ENCODE results near the gene RASL10A. TPM values are rescaled to one million over a fixed set of nuclear protein-coding genes. Genes with fewer than 3 reads are reported as not detected.
A peak's percentile ranks its signal among the peaks of the same experiment; 100 is the strongest.

RASL10A gene
- polyA plus RNA-seq, 4 donors: 0.27 to 0.92 (median 0.29) TPM; not detected in 1

DNA sequence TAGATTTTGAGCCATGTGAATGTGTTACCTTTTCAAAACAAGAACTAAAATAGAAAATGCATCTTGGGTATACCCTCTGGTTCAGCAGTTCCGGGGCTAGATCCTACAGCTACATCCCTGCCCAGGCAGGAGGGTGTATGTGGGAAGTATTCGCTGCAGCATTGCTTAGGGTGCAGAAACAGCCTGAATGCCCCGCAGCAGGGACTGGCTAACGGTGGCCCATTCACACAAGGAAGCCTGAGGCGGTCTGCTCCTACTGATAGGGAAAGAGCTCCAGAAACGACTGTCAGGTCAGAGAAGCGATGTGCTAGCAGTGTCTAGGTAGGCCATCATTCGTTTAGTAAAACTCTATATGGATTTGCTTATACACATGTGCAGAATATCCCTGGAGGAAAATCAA, 9.9 kb upstream of the RASL10A start:
- no peak for DNase-seq (ENCODE audit: low read depth in 4 of 4, low spot score in 2 of 4)

DNA sequence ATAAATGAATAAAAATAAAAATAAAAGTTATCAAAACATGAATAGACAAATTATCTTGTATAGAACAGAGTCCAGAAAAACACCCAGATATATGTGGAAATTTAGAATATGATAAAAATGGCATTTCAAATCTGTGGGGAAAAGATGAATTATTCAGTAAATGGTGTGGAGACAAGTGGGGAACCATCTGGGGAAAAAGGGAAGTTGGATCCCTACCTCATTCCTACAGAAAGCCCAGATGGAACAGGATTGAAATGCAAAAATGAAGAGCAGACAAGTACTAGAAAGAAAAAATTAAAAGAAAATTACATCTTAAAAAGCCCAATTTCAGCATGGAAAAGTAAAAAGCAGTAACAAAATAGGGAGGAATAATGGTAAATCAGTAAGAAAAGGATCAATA, 8.1 kb upstream of the RASL10A start:
- DNase-seq (ENCODE audit: low read depth in 4 of 4, low spot score in 2 of 4): no peak

DNA sequence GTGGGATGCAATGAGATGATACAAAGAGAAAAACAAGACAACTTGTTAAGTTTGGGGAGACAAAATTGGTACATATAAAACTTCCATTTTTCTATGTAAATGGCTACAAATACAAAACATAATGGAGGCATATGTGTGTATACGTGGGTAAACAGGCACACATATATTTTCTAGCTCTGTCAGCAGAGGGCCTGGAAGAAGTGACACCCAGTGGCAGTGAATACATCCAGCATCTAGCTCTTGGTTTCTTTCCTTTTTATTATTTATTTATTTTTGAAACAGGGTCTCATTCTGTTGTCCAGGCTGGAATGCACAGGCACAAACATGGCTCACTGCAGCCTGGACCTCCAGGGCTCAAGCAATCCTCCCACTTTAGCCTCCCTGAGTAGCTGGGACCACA, 5.0 kb upstream of the RASL10A start:
- no peak for DNase-seq (ENCODE audit: low read depth in 4 of 4, low spot score in 2 of 4)

DNA sequence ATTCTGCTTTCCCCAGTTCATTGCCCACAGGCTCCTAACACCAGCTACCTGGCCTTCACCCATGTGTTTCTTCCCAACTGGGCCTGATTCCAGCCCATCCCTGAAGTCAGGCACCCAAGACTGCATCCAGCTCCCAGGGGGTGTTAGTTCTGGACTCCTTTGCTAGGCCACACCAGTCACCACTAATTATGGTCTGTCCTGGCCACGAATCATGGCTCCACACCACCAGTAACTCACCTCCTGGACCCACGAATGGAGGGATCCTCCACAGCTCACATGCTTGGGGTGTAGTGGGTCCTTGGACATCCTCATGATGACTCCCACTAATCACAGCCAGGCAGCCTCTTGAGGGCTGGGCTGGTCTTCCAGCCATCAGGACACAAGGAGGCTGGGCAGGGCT, 3.6 kb upstream of the RASL10A start:
- no peak for DNase-seq (ENCODE audit: low read depth in 4 of 4, low spot score in 2 of 4)

DNA sequence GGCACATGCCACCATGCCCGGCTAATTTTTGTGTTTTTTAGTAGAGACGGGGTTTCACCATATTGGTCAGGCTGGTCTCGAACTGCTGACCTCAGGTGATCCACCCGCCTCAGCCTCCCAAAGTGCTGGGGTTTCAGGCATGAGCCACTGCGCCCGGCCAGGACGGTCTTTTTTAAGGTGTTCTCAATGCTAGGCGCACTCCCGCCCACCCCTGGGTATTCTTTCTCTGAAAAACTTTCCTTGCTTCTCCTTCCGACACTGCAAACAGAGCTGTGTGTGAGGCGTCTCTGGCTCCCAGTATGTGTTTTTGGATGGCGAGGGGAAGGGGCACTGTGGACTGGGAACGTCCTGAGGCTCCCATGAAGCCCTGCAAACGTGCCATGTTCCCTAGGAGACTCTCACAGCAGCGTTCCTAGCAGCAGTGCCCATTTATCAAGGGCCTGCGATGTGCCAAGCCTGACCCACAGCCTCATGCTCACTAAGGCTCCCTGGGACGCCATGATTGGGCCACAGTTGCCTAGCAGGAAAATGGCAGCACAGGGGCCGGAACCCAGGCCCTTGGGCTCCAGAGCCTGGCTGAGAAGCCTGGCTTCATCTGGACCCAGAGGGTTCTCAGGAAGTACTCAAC, 2.4 kb upstream of the RASL10A start:
- no peak for DNase-seq (ENCODE audit: low read depth in 4 of 4, low spot score in 2 of 4)

DNA sequence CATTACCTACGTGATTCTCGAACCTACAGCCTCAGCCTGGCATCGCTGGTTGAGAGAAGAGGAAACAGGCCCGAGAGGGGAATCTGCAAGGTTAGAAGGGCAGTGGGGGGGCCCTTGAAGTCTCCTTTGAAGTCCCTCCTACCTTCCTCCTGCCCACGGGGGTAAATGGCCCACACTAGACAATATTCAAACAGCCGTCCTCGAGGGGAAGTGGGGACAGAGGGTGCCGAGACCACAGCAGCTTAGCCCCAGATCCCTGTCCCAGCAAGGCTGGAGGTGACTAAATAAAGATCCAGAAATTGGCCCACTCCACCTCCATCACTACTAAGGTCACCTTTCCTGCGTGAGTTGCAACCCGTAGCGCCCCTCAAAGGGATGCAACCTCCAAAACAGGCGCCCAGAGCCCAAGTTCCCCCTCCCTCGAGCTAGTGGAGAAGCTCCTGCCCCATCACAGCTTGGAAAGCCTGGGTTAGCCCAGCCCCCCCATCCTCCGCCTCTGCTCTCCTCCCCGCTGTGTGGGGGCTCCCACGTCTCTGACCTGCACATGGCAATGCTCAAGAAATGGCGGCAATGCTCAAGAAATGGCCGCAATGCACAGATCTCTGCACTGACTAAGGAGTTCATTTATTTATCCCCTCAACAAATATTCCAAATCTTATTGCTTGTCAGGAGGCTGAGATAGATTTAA, 788 bp upstream of the RASL10A start:
- DNase-seq (ENCODE audit: low read depth in 4 of 4, low spot score in 2 of 4): no peak

DNA sequence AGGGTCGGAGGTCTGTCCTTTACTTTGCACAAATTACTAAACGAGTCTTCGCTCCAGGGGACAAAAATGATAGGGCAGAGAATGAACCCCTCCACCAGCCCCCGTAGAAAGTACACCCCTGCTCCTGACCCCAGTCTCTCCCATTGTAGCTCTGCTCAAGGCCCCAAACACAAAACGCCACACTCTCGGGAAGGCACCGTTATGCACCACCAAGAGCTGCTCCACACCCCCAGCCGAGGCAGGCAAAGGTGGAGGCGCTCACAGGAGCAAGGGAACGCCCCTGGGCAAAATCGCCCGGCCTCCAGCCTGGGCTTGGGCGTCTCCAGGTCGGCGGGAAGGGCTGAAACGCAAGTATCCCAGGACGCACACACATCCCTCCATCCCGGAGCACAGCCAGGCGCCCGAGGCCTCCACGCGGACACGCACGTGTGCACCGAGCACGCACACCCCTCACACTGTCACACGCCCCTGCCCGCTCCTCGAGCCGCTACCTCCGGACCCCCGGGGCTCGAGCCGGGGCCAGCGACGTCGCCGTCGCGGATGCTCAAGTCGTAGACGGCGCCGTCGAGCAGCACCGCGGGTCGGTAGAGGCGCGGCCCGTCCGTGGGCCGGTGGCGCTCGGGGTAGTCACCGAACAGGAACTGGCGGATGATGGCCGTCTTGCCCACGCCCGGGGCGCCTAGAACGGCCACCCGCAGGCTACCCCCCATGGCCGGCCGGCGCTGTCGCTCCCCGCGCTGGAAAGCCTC, 786 bp downstream of the RASL10A start:
- DNase-seq (ENCODE audit: low read depth in 4 of 4, low spot score in 2 of 4): no peak

DNA sequence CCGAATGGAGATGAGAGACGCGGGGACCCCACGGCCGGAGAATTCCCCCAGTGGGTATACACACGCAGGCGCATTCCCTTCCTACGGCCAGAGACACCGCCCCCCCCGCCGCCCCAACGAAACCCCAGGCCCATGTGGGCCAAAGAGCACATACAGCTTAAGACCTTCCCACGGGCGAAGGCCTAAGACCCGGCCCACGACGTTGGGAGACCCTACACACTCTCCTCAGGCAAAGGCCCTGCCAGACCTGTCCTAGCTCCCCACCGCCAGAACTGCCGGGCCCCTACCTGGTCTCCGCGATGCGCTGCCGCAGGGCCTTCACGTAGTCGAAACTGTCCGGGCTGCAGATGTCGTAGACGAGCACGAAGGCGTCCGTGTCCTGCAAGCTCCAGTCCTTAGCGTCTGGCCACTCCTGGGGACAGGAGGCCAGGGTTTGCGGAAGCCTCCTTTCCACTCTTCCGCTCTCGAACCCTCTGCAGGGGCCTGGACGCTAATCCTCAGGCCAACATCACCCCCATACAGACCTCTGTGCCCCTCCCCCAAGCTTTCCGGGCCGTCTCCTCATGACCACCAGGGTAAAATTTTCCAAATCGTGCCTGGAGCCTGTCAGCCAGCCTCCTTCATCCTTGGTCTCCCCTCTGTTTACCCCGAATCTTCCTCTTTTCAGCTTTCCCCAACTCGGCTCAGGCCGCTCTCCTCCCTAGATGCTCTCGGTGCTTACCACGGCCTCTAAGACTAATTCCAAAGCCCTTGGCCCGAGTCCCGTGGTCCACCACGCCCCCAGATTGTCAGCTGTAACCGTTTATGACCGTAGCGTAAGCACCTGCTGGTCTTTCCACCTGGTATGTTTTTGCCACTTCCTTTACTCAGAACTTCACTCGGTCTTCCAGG, 1.7 kb downstream of the RASL10A start:
- DNase-seq (ENCODE audit: low read depth in 4 of 4, low spot score in 2 of 4): no peak

DNA sequence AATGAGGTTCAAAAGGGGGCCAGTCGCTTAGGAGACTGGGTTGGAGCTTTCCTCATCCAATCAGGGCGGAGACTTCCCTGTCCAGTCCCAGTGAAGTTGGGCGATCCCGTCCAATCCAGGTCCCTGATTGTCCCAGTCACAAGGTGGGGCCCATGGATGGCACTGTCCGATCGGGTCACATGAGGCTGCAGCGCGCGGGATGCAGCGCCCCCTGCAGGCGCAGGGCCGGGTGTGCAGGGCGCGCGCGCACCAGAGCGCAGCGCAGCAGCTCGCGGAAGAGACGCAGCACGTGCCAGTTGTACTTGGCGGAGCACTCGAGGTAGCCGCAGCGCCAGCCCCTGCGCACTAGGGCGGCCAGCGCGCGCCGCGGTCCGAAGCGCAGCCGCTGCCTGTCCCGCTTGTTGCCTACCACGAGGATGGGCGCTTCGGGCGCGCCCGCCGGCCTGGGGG, 2.3 kb downstream of the RASL10A start:
- no peak for DNase-seq (ENCODE audit: low read depth in 4 of 4, low spot score in 2 of 4)

DNA sequence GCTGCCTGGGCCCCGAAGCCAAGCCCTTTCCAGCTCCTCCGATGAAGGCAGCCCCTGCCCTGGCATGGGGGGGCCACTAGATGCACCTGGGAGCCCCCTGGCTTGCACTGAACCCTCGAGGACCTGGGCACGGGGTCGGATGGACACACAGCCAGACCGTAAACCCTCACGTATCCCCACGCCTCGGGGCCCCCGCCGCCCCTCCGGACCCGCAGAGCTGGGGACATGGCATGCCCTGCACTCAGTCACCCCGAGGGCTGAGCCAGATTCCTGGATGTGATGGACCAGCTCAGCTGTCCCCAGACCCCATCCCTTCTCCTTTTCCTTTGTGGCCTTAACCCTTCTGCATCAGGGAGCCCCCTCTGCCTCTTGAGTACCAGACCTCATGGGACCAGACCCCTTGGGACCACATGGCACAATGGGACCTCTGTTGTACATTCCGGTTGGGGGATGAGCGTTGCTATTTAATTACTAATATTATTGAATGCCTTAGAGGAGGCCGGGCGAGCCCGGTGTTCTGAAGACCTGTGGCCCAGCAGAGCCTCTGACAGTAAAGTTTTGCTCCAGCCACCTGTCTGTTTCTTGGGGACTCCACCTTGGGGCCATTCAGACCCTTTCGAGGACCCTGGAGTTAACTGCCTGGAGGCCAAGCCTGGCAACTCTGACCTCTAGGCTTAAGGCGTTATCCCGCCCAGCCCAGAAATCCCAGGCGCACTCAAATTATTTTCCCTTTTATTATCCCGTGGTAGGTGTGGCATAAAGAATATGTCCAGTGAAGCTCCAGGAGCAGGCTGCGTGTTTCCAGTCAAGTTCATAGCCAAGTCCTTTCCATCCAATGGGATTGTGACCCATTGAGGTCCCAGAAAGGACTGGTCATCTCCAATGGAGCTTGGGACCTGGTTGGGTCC, 3.0 kb downstream of the RASL10A start:
- DNase-seq (ENCODE audit: low read depth in 4 of 4, low spot score in 2 of 4): no peak

DNA sequence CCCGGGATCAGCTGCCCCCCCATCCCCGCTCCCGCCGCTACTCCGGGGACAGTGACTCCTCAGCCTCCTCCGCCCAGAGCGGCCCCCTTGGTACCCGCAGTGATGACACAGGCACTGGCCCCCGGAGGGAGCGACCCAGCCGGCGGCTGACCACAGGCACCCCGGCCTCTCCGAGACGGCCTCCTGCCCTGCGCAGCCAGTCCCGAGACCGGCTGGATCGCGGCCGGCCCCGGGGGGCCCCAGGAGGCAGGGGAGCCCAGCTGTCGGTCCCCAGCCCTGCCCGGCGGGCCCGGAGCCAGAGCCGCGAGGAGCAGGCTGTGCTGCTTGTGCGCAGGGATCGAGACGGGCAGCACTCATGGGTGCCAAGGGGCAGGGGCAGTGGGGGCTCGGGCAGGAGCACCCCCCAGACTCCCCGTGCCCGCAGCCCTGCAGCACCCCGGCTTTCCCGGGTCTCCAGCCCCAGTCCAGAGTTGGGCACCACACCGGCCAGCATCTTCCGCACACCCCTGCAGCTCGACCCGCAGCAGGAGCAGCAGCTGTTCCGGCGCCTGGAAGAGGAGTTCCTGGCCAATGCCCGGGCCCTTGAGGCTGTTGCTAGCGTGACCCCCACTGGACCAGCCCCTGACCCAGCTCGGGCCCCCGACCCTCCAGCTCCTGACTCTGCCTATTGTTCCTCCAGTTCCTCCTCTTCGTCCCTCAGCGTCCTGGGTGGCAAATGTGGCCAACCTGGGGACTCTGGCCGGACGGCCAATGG, 3.9 kb downstream of the RASL10A start:
- DNase-seq (ENCODE audit: low read depth in 4 of 4, low spot score in 2 of 4): no peak

DNA sequence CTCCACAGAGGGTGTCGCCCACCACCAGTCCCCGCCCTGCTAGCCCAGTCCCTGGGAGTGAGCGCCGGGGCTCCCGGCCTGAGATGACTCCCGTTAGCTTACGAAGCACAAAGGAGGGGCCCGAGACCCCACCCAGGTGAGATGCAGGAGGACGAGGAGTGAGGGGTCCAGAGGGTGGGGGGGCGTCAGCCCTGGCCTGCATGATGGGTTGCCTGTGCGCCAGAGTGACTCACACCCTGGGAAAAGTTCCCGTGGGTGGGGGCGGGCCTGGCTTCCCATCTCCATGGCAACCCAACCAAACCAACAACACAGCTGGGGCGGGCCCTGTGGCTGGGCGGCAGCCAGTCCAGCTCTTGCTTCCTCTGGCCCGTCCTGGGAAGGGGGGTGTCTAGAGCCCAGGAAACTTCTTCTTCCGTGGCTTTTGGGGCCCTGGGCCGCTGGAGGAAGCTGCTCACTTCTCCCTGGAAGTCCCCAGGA, 4.6 kb downstream of the RASL10A start:
- DNase-seq (ENCODE audit: low read depth in 4 of 4, low spot score in 2 of 4): peak in 3 of 4 donors; percentile 61 to 83 (median 70)

DNA sequence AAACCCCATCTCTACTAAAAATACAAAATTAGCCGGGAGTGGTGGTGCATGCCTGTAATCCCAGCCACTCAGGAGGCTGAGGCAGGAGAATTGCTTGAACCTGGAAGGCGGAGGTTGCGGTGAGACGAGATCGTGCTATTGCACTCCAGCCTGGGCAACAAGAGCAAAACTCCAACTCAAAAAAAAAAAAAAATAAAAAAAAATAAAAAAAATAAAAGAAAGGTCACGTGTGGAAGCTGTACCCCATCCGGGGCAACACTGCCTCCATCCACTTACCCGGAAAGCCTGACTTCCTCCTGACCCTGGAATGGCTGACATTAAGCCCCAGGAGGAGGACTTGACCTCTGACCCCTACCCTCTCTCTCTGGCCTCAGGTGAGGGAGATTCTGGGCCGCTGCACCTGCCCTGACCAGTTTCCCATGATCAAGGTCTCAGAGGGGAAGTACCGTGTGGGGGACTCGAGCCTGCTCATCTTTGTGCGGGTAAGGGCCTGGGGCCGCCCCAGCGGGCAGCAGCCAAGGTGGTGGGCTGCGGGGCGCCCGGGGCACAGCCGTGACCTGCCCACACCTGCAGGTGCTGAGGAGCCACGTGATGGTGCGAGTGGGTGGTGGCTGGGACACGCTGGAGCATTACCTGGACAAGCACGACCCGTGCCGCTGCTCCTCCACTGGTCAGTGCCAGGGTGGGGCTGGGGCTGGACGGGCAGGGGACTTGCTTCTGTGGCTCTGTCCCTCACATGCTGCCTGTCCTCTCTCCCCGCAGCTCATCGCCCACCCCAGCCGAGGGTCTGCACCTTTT, 5.2 kb downstream of the RASL10A start:
- DNase-seq (ENCODE audit: low read depth in 4 of 4, low spot score in 2 of 4): no peak

DNA sequence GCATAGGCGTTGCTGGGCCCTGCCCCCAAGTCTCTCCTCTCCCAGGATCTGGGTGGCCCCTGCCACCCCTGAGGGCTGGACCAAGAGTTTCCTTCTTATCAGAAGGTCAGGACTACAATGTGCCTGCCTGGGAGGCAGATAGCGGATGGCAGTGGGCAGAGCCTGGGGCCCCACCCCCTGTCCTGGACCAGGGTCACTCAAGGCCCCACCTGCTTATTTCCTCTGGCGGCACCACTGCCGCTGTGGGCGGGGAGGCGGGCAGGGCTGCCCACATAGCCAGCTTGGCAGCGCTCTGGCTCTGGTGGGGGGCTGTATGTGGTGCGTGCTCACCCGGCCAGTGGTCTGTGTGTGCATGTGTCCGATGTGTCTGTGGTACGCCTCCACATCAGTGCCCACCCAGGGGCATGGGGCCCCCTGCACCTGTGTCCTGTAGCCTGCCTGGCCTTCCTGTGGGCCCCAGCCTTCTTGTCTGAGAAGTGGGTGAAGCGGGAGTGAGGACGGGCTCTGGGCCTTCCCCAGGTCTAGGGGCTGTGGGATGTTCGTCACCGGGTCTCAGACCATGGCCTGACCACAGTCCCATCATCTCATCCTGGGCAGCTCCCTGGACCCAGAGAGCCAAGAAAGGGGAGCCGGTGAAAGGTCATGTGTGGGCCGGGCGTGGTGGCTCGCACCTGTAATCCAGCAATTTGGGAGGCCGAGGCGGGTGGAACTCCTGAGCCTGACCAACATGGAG, 6.0 kb downstream of the RASL10A start:
- no peak for DNase-seq (ENCODE audit: low read depth in 4 of 4, low spot score in 2 of 4)

DNA sequence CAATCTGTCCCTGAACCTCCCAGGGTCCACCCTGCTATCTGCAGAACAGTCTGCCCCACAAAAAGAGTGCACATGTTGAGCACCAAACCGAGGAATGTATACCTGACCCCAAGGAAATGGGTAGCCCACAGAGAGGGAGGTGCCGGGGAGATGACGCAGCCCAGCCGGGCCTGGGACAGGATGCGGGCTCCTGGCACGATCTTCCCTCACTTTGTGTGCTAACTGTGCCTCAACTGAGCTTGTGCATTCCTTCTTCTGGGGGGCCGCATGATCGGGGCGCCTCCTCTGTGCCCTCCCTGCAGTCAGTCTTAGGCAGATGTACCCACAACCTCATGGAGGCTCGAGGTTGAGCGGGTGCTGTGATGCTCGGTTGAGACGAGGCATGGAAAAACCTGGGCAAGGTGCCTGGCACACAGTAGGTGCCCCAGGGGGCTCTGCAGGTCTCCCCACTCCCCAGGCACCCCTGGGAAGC, 6.7 kb downstream of the RASL10A start:
- no peak for DNase-seq (ENCODE audit: low read depth in 4 of 4, low spot score in 2 of 4)

DNA sequence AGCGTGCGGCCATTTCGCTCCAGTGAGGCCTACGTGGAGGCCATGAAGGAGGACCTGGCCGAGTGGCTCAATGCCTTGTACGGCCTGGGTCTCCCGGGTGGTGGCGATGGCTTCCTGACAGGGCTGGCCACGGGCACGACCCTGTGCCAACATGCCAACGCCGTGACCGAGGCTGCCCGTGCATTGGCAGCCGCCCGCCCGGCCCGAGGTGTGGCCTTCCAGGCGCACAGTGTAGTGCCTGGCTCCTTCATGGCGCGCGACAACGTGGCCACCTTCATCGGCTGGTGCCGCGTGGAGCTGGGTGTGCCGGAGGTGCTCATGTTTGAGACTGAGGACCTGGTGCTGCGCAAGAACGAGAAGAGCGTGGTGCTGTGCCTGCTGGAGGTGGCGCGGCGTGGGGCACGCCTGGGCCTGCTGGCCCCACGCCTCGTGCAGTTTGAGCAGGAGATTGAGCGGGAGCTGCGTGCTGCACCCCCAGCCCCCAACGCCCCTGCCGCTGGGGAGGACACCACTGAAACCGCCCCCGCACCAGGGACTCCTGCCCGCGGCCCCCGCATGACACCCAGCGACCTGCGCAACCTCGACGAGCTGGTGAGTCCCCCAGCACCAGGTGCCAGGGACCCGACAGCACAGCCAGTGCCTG, 7.2 kb downstream of the RASL10A start:
- no peak for DNase-seq (ENCODE audit: low read depth in 4 of 4, low spot score in 2 of 4)
